GM12873 (cell line): ENCODE results near the gene SYT1.

ENCODE experiments used
- CTCF ChIP-seq: IDR thresholded peaks from 2 replicates; pipeline ENCODE4 v1.5.1; 2012; ENCODE audit warnings: low read depth, mild to moderate bottlenecking, moderate library complexity, low read length, control low read depth; ENCODE audit not compliant: insufficient read depth; ENCODE audit errors: missing control alignments

The SYT1 gene

GRCh38 chr12:79384551-79384950 is 520.0 kb downstream of the SYT1 start:
- TF ChIP-seq CTCF = no peak

- no peak for TF ChIP-seq CTCF
Observed at GRCh38 chr12:79388011-79388410, 523.4 kb downstream of the SYT1 start.

GRCh38 chr12:79393842-79394241 is 529.3 kb downstream of the SYT1 start:
- no peak for TF ChIP-seq CTCF

GRCh38 chr12:79397609-79398008 is 533.0 kb downstream of the SYT1 start:
- no peak for TF ChIP-seq CTCF

- no peak for TF ChIP-seq CTCF
Observed at GRCh38 chr12:79400481-79400880, 535.9 kb downstream of the SYT1 start.

GRCh38 chr12:79402606-79403005 is 538.0 kb downstream of the SYT1 start:
- no peak for TF ChIP-seq CTCF

GRCh38 chr12:79406993-79407392 is 542.4 kb downstream of the SYT1 start:
- TF ChIP-seq CTCF = no peak
